Fibroblast of skin of right quadriceps (primary cell): Measurements from ENCODE around the gene ALDH1A3.

Experiments used
- DNase-seq: peaks from one replicate; pipeline ENCODE4 v3.0.0-alpha.2; 2013

Gene ALDH1A3

GRCh38 chr15:100859970-100860828, 19.4 kb upstream of the ALDH1A3 start:
- no peak for DNase-seq

GRCh38 chr15:100860829-100861510, 18.7 kb upstream of the ALDH1A3 start:
- no peak for DNase-seq

- no peak for DNase-seq
These were observed 18.1 kb upstream of the ALDH1A3 start for GRCh38 chr15:100861511-100861991.

- no peak for DNase-seq
These were observed 17.5 kb upstream of the ALDH1A3 start for GRCh38 chr15:100862162-100862561.

- DNase-seq, result peak; percentile 67
These were observed 16.4 kb upstream of the ALDH1A3 start for GRCh38 chr15:100863075-100863795.

GRCh38 chr15:100863796-100864267, 15.8 kb upstream of the ALDH1A3 start:
- peak; percentile 59 for DNase-seq

- no peak for DNase-seq
These were observed 13.0 kb upstream of the ALDH1A3 start for GRCh38 chr15:100866386-100867330.

- no peak for DNase-seq
These were observed 12.2 kb upstream of the ALDH1A3 start for GRCh38 chr15:100867433-100867832.

GRCh38 chr15:100869151-100869999, 10.3 kb upstream of the ALDH1A3 start:
- DNase-seq, result no peak

GRCh38 chr15:100873029-100873677, 6.5 kb upstream of the ALDH1A3 start:
- peak; percentile 82 for DNase-seq

- DNase-seq, result no peak
These were observed 4.1 kb upstream of the ALDH1A3 start for GRCh38 chr15:100875495-100875894.

- DNase-seq, result no peak
These were observed 3.7 kb upstream of the ALDH1A3 start for GRCh38 chr15:100875976-100876375.

- no peak for DNase-seq
These were observed 2.1 kb upstream of the ALDH1A3 start for GRCh38 chr15:100877551-100877950.

- DNase-seq, result no peak
These were observed 1.5 kb upstream of the ALDH1A3 start for GRCh38 chr15:100878130-100878529.

GRCh38 chr15:100878648-100879047, 983 bp upstream of the ALDH1A3 start:
- DNase-seq, result no peak

- no peak for DNase-seq
These were observed 569 bp upstream of the ALDH1A3 start for GRCh38 chr15:100879061-100879463.

GRCh38 chr15:100880139-100880896, 687 bp downstream of the ALDH1A3 start:
- no peak for DNase-seq

GRCh38 chr15:100880897-100881242, 1.2 kb downstream of the ALDH1A3 start:
- DNase-seq, result no peak

GRCh38 chr15:100881573-100882336, 2.1 kb downstream of the ALDH1A3 start:
- no peak for DNase-seq
